H9 (cell line): ENCODE measurements around the gene CLNS1A. TPM values are rescaled to one million over a fixed set of nuclear protein-coding genes. Genes with fewer than 3 reads are reported as not detected.

Experiments used
- DNase-seq: peaks from one replicate; pipeline ENCODE4 v3.0.0-alpha.2; 2017
- H2AFZ ChIP-seq: one replicate; pipeline ENCODE4 v1.6.1; 2013; ENCODE audit warnings: mild to moderate bottlenecking, low read length, control low read depth, moderate library complexity
- H2AK5ac ChIP-seq: 2 replicates; pipeline ENCODE4 v1.6.1; 2013; ENCODE audit warnings: low read length, control low read depth, mixed read lengths; ENCODE audit not compliant: insufficient read length
- H2BK120ac ChIP-seq: one replicate; pipeline ENCODE4 v1.6.1; 2013; ENCODE audit warnings: low read depth, mild to moderate bottlenecking, low read length, control low read depth, inconsistent platforms; ENCODE audit not compliant: poor library complexity, severe bottlenecking
- H2BK12ac ChIP-seq: 2 replicates; pipeline ENCODE4 v1.6.1; 2013; ENCODE audit warnings: low read length, control low read depth, mixed read lengths, low read depth; ENCODE audit not compliant: insufficient read length
- H2BK15ac ChIP-seq: 2 replicates; pipeline ENCODE4 v1.6.1; 2013; ENCODE audit warnings: low read depth, low read length, control low read depth
- H2BK20ac ChIP-seq: one replicate; pipeline ENCODE4 v1.6.1; 2013; ENCODE audit warnings: low read depth, mild to moderate bottlenecking, low read length, control low read depth, inconsistent platforms; ENCODE audit not compliant: poor library complexity, severe bottlenecking
- H2BK5ac ChIP-seq: 2 replicates; pipeline ENCODE4 v1.6.1; 2013; ENCODE audit warnings: low read length, control low read depth, mixed read lengths; ENCODE audit not compliant: insufficient read length
- H3K14ac ChIP-seq: 2 replicates; pipeline ENCODE4 v1.6.1; 2013; ENCODE audit warnings: low read length, control low read depth; ENCODE audit not compliant: insufficient read depth
- H3K18ac ChIP-seq: 2 replicates; pipeline ENCODE4 v1.6.1; 2013; ENCODE audit warnings: low read depth, mild to moderate bottlenecking, mixed read lengths, low read length, control low read depth; ENCODE audit not compliant: insufficient read length
- H3K23ac ChIP-seq: 2 replicates; pipeline ENCODE4 v1.6.1; 2013; ENCODE audit warnings: low read length, control low read depth, mixed read lengths, low read depth; ENCODE audit not compliant: insufficient read length
- H3K23me2 ChIP-seq: 2 replicates; pipeline ENCODE4 v1.6.1; 2013; ENCODE audit warnings: low read depth, mild to moderate bottlenecking, mixed read lengths, low read length, control low read depth; ENCODE audit not compliant: insufficient read length, poor library complexity, severe bottlenecking
- H3K27ac ChIP-seq: 2 replicates; pipeline ENCODE4 v1.5.1; 2013; ENCODE audit warnings: low read length, control low read depth, mixed read lengths, low read depth; ENCODE audit not compliant: insufficient read length
- H3K27me3 ChIP-seq: 2 replicates; pipeline ENCODE4 v1.6.1; 2013; ENCODE audit warnings: low read length, control low read depth, inconsistent platforms; ENCODE audit not compliant: insufficient read depth
- H3K4ac ChIP-seq: 2 replicates; pipeline ENCODE4 v1.6.1; 2013; ENCODE audit warnings: low read depth, mild to moderate bottlenecking, control low read depth, inconsistent platforms, low read length, moderate library complexity
- H3K4me1 ChIP-seq: 2 replicates; pipeline ENCODE4 v1.6.1; 2013; ENCODE audit warnings: low read length, control low read depth, inconsistent platforms; ENCODE audit not compliant: insufficient read depth
- H3K4me2 ChIP-seq: 2 replicates; pipeline ENCODE4 v1.6.1; 2013; ENCODE audit warnings: low read length, control low read depth, mixed read lengths; ENCODE audit not compliant: insufficient read length, insufficient read depth
- H3K56ac ChIP-seq: 2 replicates; pipeline ENCODE4 v1.6.1; 2013; ENCODE audit warnings: low read depth, mild to moderate bottlenecking, mixed read lengths, low read length, control low read depth; ENCODE audit not compliant: insufficient read length
- H3K79me1 ChIP-seq: 2 replicates; pipeline ENCODE4 v1.6.1; 2013; ENCODE audit warnings: low read depth, mild to moderate bottlenecking, moderate library complexity, low read length, control low read depth, inconsistent platforms; ENCODE audit not compliant: insufficient read depth, poor library complexity, severe bottlenecking
- H3K79me2 ChIP-seq: 2 replicates; pipeline ENCODE4 v1.6.1; 2013; ENCODE audit warnings: low read length, control low read depth, inconsistent platforms; ENCODE audit not compliant: insufficient read depth
- H3K9ac ChIP-seq: 2 replicates; pipeline ENCODE4 v1.6.1; 2013; ENCODE audit warnings: low read length, control low read depth, mixed read lengths; ENCODE audit not compliant: insufficient read length; ENCODE audit errors: extremely low read depth
- H3K9me3 ChIP-seq: one replicate; pipeline ENCODE4 v1.6.1; 2013; ENCODE audit warnings: low read depth, low read length, inconsistent platforms; ENCODE audit not compliant: control insufficient read depth
- H3T11ph ChIP-seq: one replicate; pipeline ENCODE4 v1.6.1; 2013; ENCODE audit warnings: mild to moderate bottlenecking, low read length, control low read depth, inconsistent platforms
- H4K20me1 ChIP-seq: one replicate; pipeline ENCODE4 v1.6.1; 2013; ENCODE audit not compliant: control insufficient read depth, insufficient read length, insufficient read depth
- H4K5ac ChIP-seq: 2 replicates; pipeline ENCODE4 v1.6.1; 2013; ENCODE audit warnings: low read depth, mild to moderate bottlenecking, mixed read lengths, low read length, control low read depth; ENCODE audit not compliant: insufficient read length
- H4K8ac ChIP-seq: replicated peaks from 2 replicates; pipeline ENCODE4 v1.6.1; 2013; ENCODE audit warnings: low read length, control low read depth, mixed read lengths, low read depth; ENCODE audit not compliant: insufficient read length
- H4K91ac ChIP-seq: 2 replicates; pipeline ENCODE4 v1.6.1; 2013; ENCODE audit warnings: low read depth, mild to moderate bottlenecking, moderate library complexity, mixed read lengths, low read length, control low read depth; ENCODE audit not compliant: insufficient read length
- H3K27ac Mint-ChIP-seq, 3 experiments: 2 replicates in 2 of 3; 3 replicates in 1 of 3; pipeline ENCODE4 v1.8.0; 2020 to 2021; ENCODE audit warnings: mixed read lengths in 3 of 3, mild to moderate bottlenecking in 1 of 3, moderate library complexity in 1 of 3
- H3K27me3 Mint-ChIP-seq: 2 replicates; pipeline ENCODE4 v1.8.0; 2021; ENCODE audit warnings: low read depth, mild to moderate bottlenecking, moderate library complexity, mixed read lengths
- H3K36me3 Mint-ChIP-seq, 3 experiments: 2 replicates in 2 of 3; 3 replicates in 1 of 3; pipeline ENCODE4 v1.8.0; 2020 to 2021; ENCODE audit warnings: low read depth in 3 of 3, mixed read lengths in 3 of 3; ENCODE audit not compliant: insufficient read depth in 1 of 3
- H3K4me1 Mint-ChIP-seq, 2 experiments: 2 replicates each; pipeline ENCODE4 v1.8.0; 2020; ENCODE audit warnings: mixed read lengths in 2 of 2
- H3K4me3 Mint-ChIP-seq, 2 experiments: 2 replicates in 1 of 2; 3 replicates in 1 of 2; pipeline ENCODE4 v1.8.0; 2020 to 2021; ENCODE audit warnings: mild to moderate bottlenecking in 2 of 2, mixed read lengths in 2 of 2, moderate library complexity in 1 of 2
- H3K9me3 Mint-ChIP-seq, 2 experiments: 2 replicates in 1 of 2; 3 replicates in 1 of 2; pipeline ENCODE4 v1.8.0; 2020; ENCODE audit warnings: mild to moderate bottlenecking in 2 of 2, mixed read lengths in 2 of 2, moderate library complexity in 1 of 2
- CTCF ChIP-seq: fragments of 200-600 bp; sonication (generic); conservative IDR thresholded peaks from 3 replicates; pipeline ENCODE4 v1.8.0; 2021; ENCODE audit warnings: antibody characterized with exemption, mild to moderate bottlenecking
- WGBS: extraction: QIAGEN DNeasy Blood & Tissue Kit; methylation state at CpG from one replicate; pipeline ENCODE4 v1.1.7; 2013; ENCODE audit warnings: missing lambda C conversion rate, low lambda C conversion rate, mixed read lengths; ENCODE audit not compliant: insufficient read length; ENCODE audit errors: extremely low coverage; 5-methylcytosine and 5-hydroxymethylcytosine counted together
- total RNA-seq: library from RNA; stranded (reverse); gene quantifications from 2 replicates; pipeline ENCODE4 v1.2.1, GENCODE V29; 2021

The CLNS1A gene
- total RNA-seq, 1 experiment from 2014 or later: 165 TPM

DNA sequence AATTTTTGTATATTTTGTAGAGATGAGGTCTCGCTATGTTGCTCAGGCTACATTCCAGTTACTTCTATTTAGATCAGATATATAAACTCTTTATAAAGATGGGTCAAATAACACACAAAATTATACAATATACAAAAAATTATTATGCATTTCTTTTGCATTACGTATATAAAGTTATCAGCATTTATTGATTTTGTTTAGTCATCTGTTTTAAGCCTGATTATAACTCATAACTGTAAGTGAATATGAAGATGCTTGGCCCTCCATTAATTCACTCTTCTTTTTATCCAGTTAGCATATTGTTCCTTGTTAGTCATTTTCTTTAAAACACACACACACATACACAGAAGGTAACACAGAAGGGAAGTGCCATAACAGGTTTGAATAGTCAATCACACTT lies 33.3 kb downstream of the CLNS1A start:
- Histone ChIP-seq H3K4ac (no peak overlapping the region), H3K9me3 (no peaks in the 10 kb centered on the region), H3K27me3 (no peaks in the 10 kb centered on the region), H2BK5ac (no peak overlapping the region), H3K79me1 (no peaks in the 10 kb centered on the region), H4K20me1 (no peaks in the 10 kb centered on the region), H2BK20ac (no peak overlapping the region), H4K5ac (no peak overlapping the region), H2AFZ (no peak overlapping the region), H2BK12ac (no peak overlapping the region), H2AK5ac (no peak overlapping the region), H3K23ac (no peak overlapping the region), H4K8ac (no peak overlapping the region), H2BK120ac (no peak overlapping the region), H4K91ac (no peak overlapping the region), H3K14ac (no peak overlapping the region), H3K79me2 (no peaks in the 10 kb centered on the region), H3K27ac (no peak overlapping the region), H3K18ac (no peak overlapping the region), H3K56ac (no peak overlapping the region), H3K9ac (no peak overlapping the region), H3K4me1 (peaks cover 3% of the 10 kb centered on the region; the same call in 1 of the 2 replicates), H2BK15ac (no peak overlapping the region), H3K23me2 (no peaks in the 10 kb centered on the region), H3K4me2 (no peak overlapping the region), H3T11ph (no peak overlapping the region)
- TF ChIP-seq CTCF: no peak
- Mint-ChIP-seq H3K4me1 (peaks cover 5 to 7% of the 10 kb centered on the region in 2 experiments), H3K4me3 (no peak overlapping the region), H3K9me3 (no peaks in the 10 kb centered on the region), H3K27ac (no peak overlapping the region), H3K36me3 (peaks cover 5 to 19% (median 13%) of the 10 kb centered on the region in 3 experiments; a peak in 6 of 7 replicates), H3K27me3 (no peaks in the 10 kb centered on the region)
- WGBS: no CpG with 5 or more reads among the region's 2 CpGs
- no peak for DNase-seq
